Trophoblast cell (in vitro differentiated cells and primary cell): ENCODE data around the gene ARMH2.

ENCODE experiments used
- DNase-seq, 2 donors: peaks; one replicate each; pipeline ENCODE4 v3.0.0-alpha.2; 2016
- H2AFZ ChIP-seq: 2 replicates; pipeline ENCODE4 v1.6.1; 2013; ENCODE audit warnings: low read length, moderate library complexity, mild to moderate bottlenecking; ENCODE audit not compliant: insufficient read depth, poor library complexity
- H2AK5ac ChIP-seq: 2 replicates; pipeline ENCODE4 v1.6.1; 2013; ENCODE audit warnings: mild to moderate bottlenecking, low read length
- H2BK120ac ChIP-seq: 2 replicates; pipeline ENCODE4 v1.6.1; 2013; ENCODE audit warnings: low read length, mild to moderate bottlenecking, moderate library complexity; ENCODE audit not compliant: insufficient read depth, poor library complexity
- H2BK12ac ChIP-seq: 2 replicates; pipeline ENCODE4 v1.6.1; 2013; ENCODE audit warnings: mild to moderate bottlenecking, low read length, moderate library complexity
- H2BK5ac ChIP-seq: 2 replicates; pipeline ENCODE4 v1.6.1; 2013; ENCODE audit warnings: low read length, low read depth, moderate library complexity, mild to moderate bottlenecking; ENCODE audit not compliant: poor library complexity
- H3K14ac ChIP-seq: 2 replicates; pipeline ENCODE4 v1.6.1; 2013; ENCODE audit warnings: mild to moderate bottlenecking, low read length
- H3K18ac ChIP-seq: 2 replicates; pipeline ENCODE4 v1.6.1; 2013; ENCODE audit warnings: mild to moderate bottlenecking, low read length
- H3K23ac ChIP-seq: 2 replicates; pipeline ENCODE4 v1.6.1; 2013; ENCODE audit warnings: low read length
- H3K27ac ChIP-seq: 2 replicates; pipeline ENCODE4 v1.5.1; 2013; ENCODE audit warnings: low read depth, mild to moderate bottlenecking, inconsistent platforms, low read length, moderate library complexity
- H3K27me3 ChIP-seq: 2 replicates; pipeline ENCODE4 v1.6.1; 2013; ENCODE audit warnings: inconsistent platforms, mild to moderate bottlenecking, low read length, moderate library complexity; ENCODE audit not compliant: insufficient read depth
- H3K36me3 ChIP-seq, 2 experiments: 1 replicate in 1 of 2; 2 replicates in 1 of 2; pipeline ENCODE4 v1.6.1; 2013; ENCODE audit warnings: low read length in 2 of 2, mild to moderate bottlenecking in 2 of 2, moderate library complexity in 1 of 2; ENCODE audit not compliant: insufficient read depth in 2 of 2, control insufficient read depth in 1 of 2
- H3K4ac ChIP-seq: 2 replicates; pipeline ENCODE4 v1.6.1; 2013; ENCODE audit warnings: low read depth, mild to moderate bottlenecking, low read length, moderate library complexity
- H3K4me1 ChIP-seq, 2 experiments: 1 replicate in 1 of 2; 2 replicates in 1 of 2; pipeline ENCODE4 v1.6.1; 2013; ENCODE audit warnings: low read length in 2 of 2, mild to moderate bottlenecking in 2 of 2, moderate library complexity in 1 of 2; ENCODE audit not compliant: insufficient read depth in 2 of 2, control insufficient read depth in 1 of 2
- H3K4me2 ChIP-seq: 2 replicates; pipeline ENCODE4 v1.6.1; 2013; ENCODE audit warnings: inconsistent platforms, mild to moderate bottlenecking, low read length, moderate library complexity
- H3K4me3 ChIP-seq: 2 replicates; pipeline ENCODE4 v1.5.1; 2013; ENCODE audit warnings: mild to moderate bottlenecking, low read depth, low read length, inconsistent platforms
- H3K79me1 ChIP-seq: one replicate; pipeline ENCODE4 v1.6.1; 2013; ENCODE audit warnings: low read length
- H3K79me2 ChIP-seq: 2 replicates; pipeline ENCODE4 v1.6.1; 2013; ENCODE audit warnings: low read length, mild to moderate bottlenecking; ENCODE audit not compliant: control insufficient read depth, insufficient read depth, poor library complexity
- H3K9ac ChIP-seq: 2 replicates; pipeline ENCODE4 v1.6.1; 2013; ENCODE audit warnings: mild to moderate bottlenecking, low read length
- H3K9me3 ChIP-seq: 2 replicates; pipeline ENCODE4 v1.6.1; 2013; ENCODE audit warnings: low read depth, mild to moderate bottlenecking, control low read depth, inconsistent platforms, low read length; ENCODE audit not compliant: insufficient read depth
- H4K12ac ChIP-seq: 2 replicates; pipeline ENCODE4 v1.6.1; 2013; ENCODE audit warnings: low read depth, mild to moderate bottlenecking, low read length, moderate library complexity
- H4K8ac ChIP-seq: 2 replicates; pipeline ENCODE4 v1.6.1; 2013; ENCODE audit warnings: low read depth, mild to moderate bottlenecking, low read length, moderate library complexity
- H4K91ac ChIP-seq: one replicate; pipeline ENCODE4 v1.6.1; 2013; ENCODE audit warnings: low read depth, mild to moderate bottlenecking, low read length, moderate library complexity
- WGBS: extraction: QIAGEN DNeasy Blood & Tissue Kit; methylation state at CpG from one replicate; pipeline ENCODE4 v1.1.7; 2013; ENCODE audit warnings: missing lambda C conversion rate; ENCODE audit not compliant: insufficient read length, insufficient coverage; ENCODE audit errors: extremely low coverage; 5-methylcytosine and 5-hydroxymethylcytosine counted together

ARMH2 gene

GRCh38 chr6:24821860-24822444, 23.2 kb upstream of the ARMH2 start:
- H3K36me3 ChIP-seq = peaks cover 0 to 2% of the 10 kb centered on the region in 2 experiments
- no peak overlapping the region for H3K4ac ChIP-seq
- no peak overlapping the region for H2AFZ ChIP-seq
- H2BK5ac ChIP-seq = no peak overlapping the region
- no peak overlapping the region for H3K4me2 ChIP-seq
- H3K4me1 ChIP-seq = no peaks in the 10 kb centered on the region
- no peak overlapping the region for H3K4me3 ChIP-seq
- no peak for DNase-seq
- no peak overlapping the region for H3K23ac ChIP-seq
- H3K9ac ChIP-seq = no peak overlapping the region
- no CpG with 5 or more reads among the region's 3 CpGs for WGBS
- no peak overlapping the region for H3K18ac ChIP-seq
- H2AK5ac ChIP-seq = no peak overlapping the region
- H3K79me1 ChIP-seq = no peaks in the 10 kb centered on the region
- no peak overlapping the region for H2BK12ac ChIP-seq
- H3K9me3 ChIP-seq = no peaks in the 10 kb centered on the region
- no peak overlapping the region for H2BK120ac ChIP-seq
- no peak overlapping the region for H3K14ac ChIP-seq
- no peak overlapping the region for H4K8ac ChIP-seq
- H3K79me2 ChIP-seq = no peaks in the 10 kb centered on the region
- H4K91ac ChIP-seq = no peak overlapping the region
- H3K27ac ChIP-seq = no peak overlapping the region
- no peak overlapping the region for H4K12ac ChIP-seq
- H3K27me3 ChIP-seq = no peaks in the 10 kb centered on the region

GRCh38 chr6:24818346-24818745, 19.6 kb upstream of the ARMH2 start:
- WGBS = no CpG with 5 or more reads among the region's 2 CpGs
- Histone ChIP-seq H3K27me3 (no peaks in the 10 kb centered on the region), H3K4me1 (no peaks in the 10 kb centered on the region), H3K27ac (no peak overlapping the region), H3K36me3 (no peaks in the 10 kb centered on the region), H3K9ac (no peak overlapping the region), H3K4ac (no peak overlapping the region), H3K4me2 (no peak overlapping the region), H3K18ac (no peak overlapping the region), H2BK5ac (no peak overlapping the region), H3K23ac (no peak overlapping the region), H2BK120ac (no peak overlapping the region), H3K14ac (no peak overlapping the region), H4K91ac (no peak overlapping the region), H3K4me3 (no peak overlapping the region), H4K8ac (no peak overlapping the region), H4K12ac (no peak overlapping the region), H2AK5ac (no peak overlapping the region), H3K79me1 (no peaks in the 10 kb centered on the region), H3K79me2 (no peaks in the 10 kb centered on the region), H2BK12ac (no peak overlapping the region), H3K9me3 (no peaks in the 10 kb centered on the region), H2AFZ (no peak overlapping the region)
- no peak for DNase-seq

DNA sequence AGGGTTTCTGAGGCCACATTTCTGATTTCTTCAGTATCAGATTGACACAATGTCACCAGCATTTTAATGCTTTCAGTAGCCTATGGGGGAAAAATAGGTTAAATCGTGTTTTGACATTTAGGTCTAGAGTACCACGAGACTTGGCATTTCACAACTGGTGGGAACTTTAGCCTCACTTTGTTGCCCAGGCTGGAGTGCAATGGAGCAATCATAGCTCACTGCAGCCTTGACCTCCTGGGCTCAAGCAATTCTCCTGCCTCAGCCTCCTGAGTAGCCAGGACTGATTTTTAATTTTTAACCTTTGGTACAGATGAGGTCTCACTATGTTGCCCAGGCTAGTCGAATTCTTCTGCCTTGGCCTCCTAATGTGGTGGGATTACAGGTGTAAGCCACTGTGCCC, 11.0 kb upstream of the ARMH2 start:
- WGBS = no CpG with 5 or more reads among the region's 3 CpGs
- Histone ChIP-seq H3K4me1 (no peaks in the 10 kb centered on the region), H3K79me2 (no peaks in the 10 kb centered on the region), H4K91ac (no peak overlapping the region), H3K18ac (no peak overlapping the region), H3K9ac (no peak overlapping the region), H2AK5ac (no peak overlapping the region), H3K23ac (no peak overlapping the region), H3K36me3 (peaks cover 7 to 8% of the 10 kb centered on the region in 2 experiments), H3K9me3 (no peaks in the 10 kb centered on the region), H3K27me3 (no peaks in the 10 kb centered on the region), H2BK120ac (no peak overlapping the region), H3K27ac (no peak overlapping the region), H3K79me1 (no peaks in the 10 kb centered on the region), H4K12ac (no peak overlapping the region), H4K8ac (no peak overlapping the region), H2AFZ (no peak overlapping the region), H3K14ac (no peak overlapping the region), H3K4me3 (no peak overlapping the region), H2BK12ac (no peak overlapping the region), H2BK5ac (no peak overlapping the region), H3K4ac (no peak overlapping the region), H3K4me2 (no peak overlapping the region)
- no peak for DNase-seq

- Histone ChIP-seq H3K14ac (no peak overlapping the region), H3K9me3 (no peaks in the 10 kb centered on the region), H3K27ac (no peak overlapping the region), H3K36me3 (peaks cover 7 to 8% of the 10 kb centered on the region in 2 experiments), H2BK12ac (no peak overlapping the region), H4K91ac (no peak overlapping the region), H2BK120ac (no peak overlapping the region), H2AFZ (no peak overlapping the region), H3K27me3 (no peaks in the 10 kb centered on the region), H3K79me1 (no peaks in the 10 kb centered on the region), H4K12ac (no peak overlapping the region), H3K4ac (no peak overlapping the region), H2BK5ac (no peak overlapping the region), H3K9ac (no peak overlapping the region), H3K18ac (no peak overlapping the region), H3K4me1 (peaks cover 3% of the 10 kb centered on the region in 2 experiments), H3K4me3 (no peak overlapping the region), H2AK5ac (no peak overlapping the region), H3K4me2 (no peak overlapping the region), H4K8ac (no peak overlapping the region), H3K79me2 (no peaks in the 10 kb centered on the region), H3K23ac (no peak overlapping the region)
- no peak for DNase-seq
- no CpG with 5 or more reads among the region's 3 CpGs for WGBS
These were observed 8.9 kb upstream of the ARMH2 start for GRCh38 chr6:24807584-24807983.
